Mucosa of rectum (tissue), 2 donors: ENCODE results near the gene ADGRG1.
"Not testable (repeated sequence)": the region's sequence is repeated elsewhere in the genome, so short reads cannot be mapped to it uniquely, and the experiment has no call there.

Experiments used
- H3K27ac ChIP-seq, 2 donors: one replicate each; pipeline ENCODE4 v1.7.0; 2013; ENCODE audit warnings: inconsistent platforms in 2 of 2, low read depth in 2 of 2, low read length in 2 of 2
- H3K27me3 ChIP-seq, 2 donors: one replicate each; pipeline ENCODE4 v1.7.0; 2013; ENCODE audit warnings: low read length in 2 of 2; ENCODE audit not compliant: control insufficient read depth in 2 of 2, insufficient read depth in 2 of 2
- H3K36me3 ChIP-seq, 2 donors: one replicate each; pipeline ENCODE4 v1.7.0; 2013; ENCODE audit warnings: low read length in 2 of 2; ENCODE audit not compliant: control insufficient read depth in 2 of 2, insufficient read depth in 2 of 2
- H3K4me1 ChIP-seq, 2 donors: one replicate each; pipeline ENCODE4 v1.7.0; 2013; ENCODE audit warnings: low read length in 2 of 2, mild to moderate bottlenecking in 1 of 2; ENCODE audit not compliant: control insufficient read depth in 2 of 2, insufficient read depth in 2 of 2
- H3K4me3 ChIP-seq, 2 donors: one replicate each; pipeline ENCODE4 v1.7.0; 2013; ENCODE audit warnings: low read length in 2 of 2
- H3K9ac ChIP-seq, 2 donors: one replicate each; pipeline ENCODE4 v1.7.0; 2013; ENCODE audit warnings: low read length in 2 of 2, low read depth in 1 of 2, mild to moderate bottlenecking in 1 of 2
- H3K9me3 ChIP-seq, 2 donors: one replicate each; pipeline ENCODE4 v1.7.0; 2013; ENCODE audit warnings: low read length in 2 of 2; ENCODE audit not compliant: control insufficient read depth in 2 of 2
- donor health status: healthy.
- donor health status: Normal muscosa, but diverticular disease.

ADGRG1 gene

GRCh38 chr16:57593021-57593420 is 35.4 kb upstream of the ADGRG1 start:
- H3K27ac ChIP-seq, result peak overlapping the region in 1 of 2 donors; percentile 24
- peaks cover 0 to 6% of the 10 kb centered on the region in 2 donors for H3K4me1 ChIP-seq
- no peak overlapping the region for H3K4me3 ChIP-seq
- no peaks in the 10 kb centered on the region for H3K36me3 ChIP-seq
- H3K9me3 ChIP-seq, result no peaks in the 10 kb centered on the region
- no peak overlapping the region for H3K9ac ChIP-seq
- no peaks in the 10 kb centered on the region for H3K27me3 ChIP-seq

- Histone ChIP-seq H3K27me3 (no peaks in the 10 kb centered on the region), H3K4me1 (peaks cover 0 to 6% of the 10 kb centered on the region in 2 donors), H3K9ac (no peak overlapping the region), H3K27ac (no peak overlapping the region), H3K9me3 (no peaks in the 10 kb centered on the region), H3K4me3 (no peak overlapping the region), H3K36me3 (no peaks in the 10 kb centered on the region)
Observed at GRCh38 chr16:57593990-57594389, 34.4 kb upstream of the ADGRG1 start.

GRCh38 chr16:57594531-57595031 is 33.8 kb upstream of the ADGRG1 start:
- H3K4me1 ChIP-seq, result peaks cover 0 to 6% of the 10 kb centered on the region in 2 donors
- no peaks in the 10 kb centered on the region for H3K9me3 ChIP-seq

GRCh38 chr16:57596234-57596633 is 32.2 kb upstream of the ADGRG1 start:
- H3K36me3 ChIP-seq, H3K27me3 ChIP-seq, H3K4me3 ChIP-seq, H3K27ac ChIP-seq, H3K9me3 ChIP-seq, H3K4me1 ChIP-seq, H3K9ac ChIP-seq: not testable (repeated sequence)

More at GRCh38 chr16:57594531-57595031, 33.8 kb upstream of the ADGRG1 start:
- Histone ChIP-seq H3K4me3 (no peak overlapping the region), H3K27ac (no peak overlapping the region), H3K9ac (no peak overlapping the region), H3K27me3 (no peaks in the 10 kb centered on the region), H3K36me3 (no peaks in the 10 kb centered on the region)

GRCh38 chr16:57598437-57598836 is 30.0 kb upstream of the ADGRG1 start:
- Histone ChIP-seq H3K4me3 (no peak overlapping the region), H3K9me3 (no peaks in the 10 kb centered on the region), H3K36me3 (no peaks in the 10 kb centered on the region), H3K27ac (no peak overlapping the region), H3K27me3 (peaks cover 0 to 3% of the 10 kb centered on the region in 2 donors), H3K9ac (no peak overlapping the region), H3K4me1 (peaks cover 2 to 8% of the 10 kb centered on the region in 2 donors)

- H3K9me3 ChIP-seq, result no peaks in the 10 kb centered on the region
- H3K4me3 ChIP-seq, result no peak overlapping the region
- H3K9ac ChIP-seq, result peak overlapping the region in 1 of 2 donors; percentile 8
- peaks cover 2 to 8% of the 10 kb centered on the region in 2 donors for H3K4me1 ChIP-seq
- no peak overlapping the region for H3K27ac ChIP-seq
- peaks cover 0 to 4% of the 10 kb centered on the region in 2 donors for H3K27me3 ChIP-seq
- H3K36me3 ChIP-seq, result no peaks in the 10 kb centered on the region
Observed at GRCh38 chr16:57600048-57600835, 28.2 kb upstream of the ADGRG1 start.

- Histone ChIP-seq H3K4me3 (no peak overlapping the region), H3K27ac (peak overlapping the region; percentile 46 to 50), H3K9ac (peak overlapping the region in 1 of 2 donors; percentile 41), H3K9me3 (no peaks in the 10 kb centered on the region), H3K36me3 (no peaks in the 10 kb centered on the region), H3K4me1 (peaks cover 2 to 8% of the 10 kb centered on the region in 2 donors), H3K27me3 (peaks cover 0 to 4% of the 10 kb centered on the region in 2 donors)
Observed at GRCh38 chr16:57600952-57601580, 27.4 kb upstream of the ADGRG1 start.

- peaks cover 9 to 17% of the 10 kb centered on the region in 2 donors for H3K4me1 ChIP-seq
- H3K36me3 ChIP-seq, result no peaks in the 10 kb centered on the region
- no peak overlapping the region for H3K4me3 ChIP-seq
- no peaks in the 10 kb centered on the region for H3K9me3 ChIP-seq
- peak overlapping the region; percentile 46 to 50 for H3K27ac ChIP-seq
- H3K9ac ChIP-seq, result no peak overlapping the region
- H3K27me3 ChIP-seq, result peaks cover 0 to 4% of the 10 kb centered on the region in 2 donors
Observed at GRCh38 chr16:57601801-57602478, 26.5 kb upstream of the ADGRG1 start.

GRCh38 chr16:57603115-57604024 is 25.1 kb upstream of the ADGRG1 start:
- H3K27me3 ChIP-seq, result peaks cover 0 to 4% of the 10 kb centered on the region in 2 donors
- no peaks in the 10 kb centered on the region for H3K36me3 ChIP-seq
- no peak overlapping the region for H3K9ac ChIP-seq
- H3K4me3 ChIP-seq, result no peak overlapping the region
- no peak overlapping the region for H3K27ac ChIP-seq
- peaks cover 11 to 17% of the 10 kb centered on the region in 2 donors for H3K4me1 ChIP-seq
- no peaks in the 10 kb centered on the region for H3K9me3 ChIP-seq
